HepG2 (cell line): ENCODE data around the gene SERTAD3. TPM values are rescaled to one million over a fixed set of nuclear protein-coding genes. Genes with fewer than 3 reads are reported as not detected.

Experiments
- ELK4 ChIP-seq: sonication (generic); formaldehyde crosslinking; IDR thresholded peaks from 2 replicates; pipeline ENCODE4 v1.9.0; 2021; ENCODE audit warnings: missing genetic modification reagents, borderline replicate concordance
- GFI1 ChIP-seq: sonication (generic); formaldehyde crosslinking; IDR thresholded peaks from 2 replicates; pipeline ENCODE4 v1.5.0; 2020; ENCODE audit warnings: missing genetic modification reagents, mild to moderate bottlenecking, borderline replicate concordance
- GLMP ChIP-seq: sonication (generic); formaldehyde crosslinking; IDR thresholded peaks from 2 replicates; pipeline ENCODE4 v1.9.0; 2021; ENCODE audit warnings: missing genetic modification reagents, mild to moderate bottlenecking, borderline replicate concordance
- JUND ChIP-seq: sonication (generic); formaldehyde crosslinking; IDR thresholded peaks from 2 replicates; pipeline ENCODE4 v1.8.0; 2022; ENCODE audit warnings: mild to moderate bottlenecking, missing genetic modification reagents
- MAF1 ChIP-seq: sonication (generic); formaldehyde crosslinking; IDR thresholded peaks from 2 replicates; pipeline ENCODE4 v1.5.0; 2020; ENCODE audit warnings: missing genetic modification reagents, borderline replicate concordance
- MEF2D ChIP-seq: sonication (generic); formaldehyde crosslinking; IDR thresholded peaks from 2 replicates; pipeline ENCODE4 v1.5.1; 2020; ENCODE audit warnings: mild to moderate bottlenecking, missing genetic modification reagents
- NCOA2 ChIP-seq: sonication (generic); formaldehyde crosslinking; IDR thresholded peaks from 2 replicates; pipeline ENCODE4 v1.8.0; 2022; ENCODE audit warnings: inconsistent platforms
- PITX1 ChIP-seq: sonication (generic); formaldehyde crosslinking; IDR thresholded peaks from 2 replicates; pipeline ENCODE4 v1.5.1; 2020; ENCODE audit warnings: mild to moderate bottlenecking, missing genetic modification reagents
- RARG ChIP-seq: sonication (generic); formaldehyde crosslinking; IDR thresholded peaks from 2 replicates; pipeline ENCODE4 v1.4.0; 2020; ENCODE audit warnings: low read depth, mild to moderate bottlenecking, missing genetic modification reagents
- SRSF9 ChIP-seq: fragments of 200-400 bp; formaldehyde crosslinking; IDR thresholded peaks from 2 replicates; pipeline ENCODE4 v1.6.1; 2018; ENCODE audit warnings: borderline replicate concordance, mild to moderate bottlenecking, low read depth, low read length; ENCODE audit not compliant: insufficient read depth, poor library complexity, severe bottlenecking
- TBP ChIP-seq: sonication (generic); formaldehyde crosslinking; IDR thresholded peaks from 2 replicates; pipeline ENCODE4 v1.5.0; 2020; ENCODE audit warnings: missing genetic modification reagents
- ZFX ChIP-seq: sonication (generic); formaldehyde crosslinking; IDR thresholded peaks from 2 replicates; pipeline ENCODE4 v1.4.0; 2020; ENCODE audit warnings: mild to moderate bottlenecking, low read depth, missing genetic modification reagents, moderate library complexity
- ZFY ChIP-seq: sonication (generic); formaldehyde crosslinking; IDR thresholded peaks from 2 replicates; pipeline ENCODE4 v1.4.0; 2020; ENCODE audit warnings: missing genetic modification reagents
- ZNF292 ChIP-seq: sonication (generic); formaldehyde crosslinking; IDR thresholded peaks from 2 replicates; pipeline ENCODE4 v1.8.1; 2022; ENCODE audit warnings: mild to moderate bottlenecking, low read depth, missing genetic modification reagents, borderline replicate concordance
- ZSCAN9 ChIP-seq: IDR thresholded peaks from 2 replicates; pipeline ENCODE4 v1.6.1; 2016; ENCODE audit warnings: borderline replicate concordance
- polyA plus RNA-seq, 8 experiments: library from polyadenylated mRNA; depleted of rRNA in 3 of 8; stranded (reverse) in 7 of 8; unstranded in 1 of 8; fragments of >200 nt; fragmentation: Illumina TruSeq in 4 of 8; extraction: Trizol in 4 of 8; gene quantifications; 2 replicates each; pipeline versions ENCODE4 v1.2.1 to v1.2.3, GENCODE V29; 2011 to 2016; ENCODE audit warnings: low read depth in 4 of 8, missing spikeins in 1 of 8, mixed read lengths in 1 of 8; ENCODE audit not compliant: insufficient read depth in 1 of 8
- total RNA-seq, 5 experiments: library from RNA; depleted of rRNA; stranded (reverse); fragments of >200 nt; fragmentation: Illumina TruSeq; extraction: Trizol; gene quantifications; 2 replicates each; pipeline ENCODE4 v1.2.3, GENCODE V29; 2016; ENCODE audit warnings: low read depth in 1 of 5
- TF ChIP-seq, protein P1 (sequence below): sonication (generic); formaldehyde crosslinking; conservative IDR thresholded peaks from 2 replicates; pipeline ENCODE4 v1.4.0; 2020; ENCODE audit warnings: missing genetic modification reagents
- TF ChIP-seq, protein P2 (sequence below): sonication (generic); formaldehyde crosslinking; IDR thresholded peaks from 2 replicates; pipeline ENCODE4 v1.4.0; 2020; ENCODE audit warnings: mild to moderate bottlenecking, missing genetic modification reagents

The SERTAD3 gene
- total and polyA plus RNA-seq, 2 of the 13 experiments (the other 11 are each of a cell fraction or from before 2014, with no cell fraction given): 9.6 to 16.9 TPM

- TF ChIP-seq ZNF292 (CRISPR knock-in tag): no peak
- peak; percentile 54; the same call in 1 of the 2 replicates for TF ChIP-seq ZFX (CRISPR knock-in tag)
- TF ChIP-seq RARG (CRISPR knock-in tag): no peak
- TF ChIP-seq ZSCAN9 (CRISPR knock-in tag): 0 out of 2 replicates have a peak, but pooled peaks have one; percentile 29
- no peak for TF ChIP-seq JUND (CRISPR knock-in tag)
- peak; percentile 9; the same call in 1 of the 2 replicates for TF ChIP-seq MEF2D (CRISPR knock-in tag)
- no peak for TF ChIP-seq NCOA2 (CRISPR knock-in tag)
- TF ChIP-seq GLMP (CRISPR knock-in tag): no peak
- no peak for TF ChIP-seq SRSF9
- TF ChIP-seq, protein P1, sequence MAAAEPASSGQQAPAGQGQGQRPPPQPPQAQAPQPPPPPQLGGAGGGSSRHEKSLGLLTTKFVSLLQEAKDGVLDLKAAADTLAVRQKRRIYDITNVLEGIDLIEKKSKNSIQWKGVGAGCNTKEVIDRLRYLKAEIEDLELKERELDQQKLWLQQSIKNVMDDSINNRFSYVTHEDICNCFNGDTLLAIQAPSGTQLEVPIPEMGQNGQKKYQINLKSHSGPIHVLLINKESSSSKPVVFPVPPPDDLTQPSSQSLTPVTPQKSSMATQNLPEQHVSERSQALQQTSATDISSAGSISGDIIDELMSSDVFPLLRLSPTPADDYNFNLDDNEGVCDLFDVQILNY (CRISPR knock-in tag): no peak
- no peak for TF ChIP-seq TBP (CRISPR knock-in tag)
- TF ChIP-seq PITX1 (CRISPR knock-in tag): no peak; the same call in 1 of the 2 replicates
- 0 out of 2 replicates have a peak, but pooled peaks have one; percentile 20 for TF ChIP-seq GFI1
- TF ChIP-seq, protein P2, sequence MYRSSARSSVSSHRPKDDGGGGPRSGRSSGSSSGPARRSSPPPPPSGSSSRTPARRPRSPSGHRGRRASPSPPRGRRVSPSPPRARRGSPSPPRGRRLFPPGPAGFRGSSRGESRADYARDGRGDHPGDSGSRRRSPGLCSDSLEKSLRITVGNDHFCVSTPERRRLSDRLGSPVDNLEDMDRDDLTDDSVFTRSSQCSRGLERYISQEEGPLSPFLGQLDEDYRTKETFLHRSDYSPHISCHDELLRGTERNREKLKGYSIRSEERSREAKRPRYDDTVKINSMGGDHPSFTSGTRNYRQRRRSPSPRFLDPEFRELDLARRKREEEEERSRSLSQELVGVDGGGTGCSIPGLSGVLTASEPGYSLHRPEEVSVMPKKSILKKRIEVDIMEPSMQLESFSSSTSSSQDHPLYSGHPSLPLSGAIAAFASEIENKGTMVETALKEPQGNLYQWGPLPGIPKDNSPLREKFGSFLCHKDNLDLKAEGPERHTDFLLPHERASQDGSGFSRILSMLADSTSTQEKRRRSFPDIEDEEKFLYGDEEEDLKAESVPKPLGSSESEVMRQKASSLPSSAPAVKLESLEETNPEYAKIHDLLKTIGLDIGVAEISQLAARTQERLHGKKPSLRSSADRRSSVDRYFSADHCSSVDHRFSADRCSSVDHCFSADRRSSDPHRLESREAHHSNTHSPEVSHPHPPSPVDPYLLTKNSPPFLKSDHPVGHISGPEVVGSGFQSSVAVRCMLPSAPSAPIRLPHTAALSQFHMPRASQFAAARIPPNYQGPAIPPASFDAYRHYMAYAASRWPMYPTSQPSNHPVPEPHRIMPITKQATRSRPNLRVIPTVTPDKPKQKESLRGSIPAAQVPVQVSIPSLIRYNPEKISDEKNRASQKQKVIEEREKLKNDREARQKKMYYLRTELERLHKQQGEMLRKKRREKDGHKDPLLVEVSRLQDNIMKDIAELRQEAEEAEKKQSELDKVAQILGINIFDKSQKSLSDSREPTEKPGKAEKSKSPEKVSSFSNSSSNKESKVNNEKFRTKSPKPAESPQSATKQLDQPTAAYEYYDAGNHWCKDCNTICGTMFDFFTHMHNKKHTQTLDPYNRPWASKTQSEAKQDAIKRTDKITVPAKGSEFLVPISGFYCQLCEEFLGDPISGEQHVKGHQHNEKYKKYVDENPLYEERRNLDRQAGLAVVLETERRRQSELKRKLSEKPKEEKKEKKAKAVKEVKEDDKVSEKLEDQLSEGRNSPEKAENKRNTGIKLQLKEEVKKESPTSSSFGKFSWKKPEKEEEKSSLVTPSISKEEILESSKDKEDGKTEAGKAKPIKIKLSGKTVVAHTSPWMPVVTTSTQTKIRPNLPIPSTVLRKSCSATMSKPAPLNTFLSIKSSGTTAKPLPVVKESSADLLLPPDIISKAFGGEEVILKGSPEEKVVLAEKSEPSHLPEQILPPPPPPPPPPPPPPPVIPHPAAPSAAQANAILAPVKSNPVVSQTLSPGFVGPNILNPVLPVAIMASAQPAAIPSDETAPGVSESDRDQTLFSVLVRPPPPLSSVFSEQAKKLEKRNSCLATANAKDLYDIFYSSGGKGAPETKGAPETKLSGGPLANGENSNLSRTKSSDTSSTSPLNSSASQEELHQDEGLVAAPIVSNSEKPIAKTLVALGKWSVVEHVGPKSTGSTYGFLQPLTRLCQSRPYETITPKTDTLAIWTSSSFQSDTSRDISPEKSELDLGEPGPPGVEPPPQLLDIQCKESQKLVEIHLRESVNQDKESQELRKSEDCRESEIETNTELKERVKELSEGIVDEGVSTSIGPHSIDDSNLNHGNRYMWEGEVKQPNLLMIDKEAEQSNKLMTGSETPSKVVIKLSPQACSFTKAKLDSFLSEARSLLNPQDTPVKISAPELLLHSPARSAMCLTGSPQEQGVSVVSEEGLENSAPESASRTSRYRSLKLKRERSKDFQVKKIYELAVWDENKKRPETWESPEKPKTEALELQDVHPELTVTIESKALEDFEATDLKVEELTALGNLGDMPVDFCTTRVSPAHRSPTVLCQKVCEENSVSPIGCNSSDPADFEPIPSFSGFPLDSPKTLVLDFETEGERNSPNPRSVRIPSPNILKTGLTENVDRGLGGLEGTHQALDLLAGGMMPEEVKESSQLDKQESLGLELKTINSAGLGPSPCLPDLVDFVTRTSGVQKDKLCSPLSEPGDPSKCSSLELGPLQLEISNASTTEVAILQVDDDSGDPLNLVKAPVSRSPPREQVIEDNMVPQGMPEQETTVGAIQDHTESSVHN (CRISPR knock-in tag): peak; percentile 79; the same call in 1 of the 2 replicates
- TF ChIP-seq ZFY (CRISPR knock-in tag): peak; percentile 40
- no peak for TF ChIP-seq ELK4 (CRISPR knock-in tag)
- TF ChIP-seq MAF1 (CRISPR knock-in tag): no peak
These were observed 18.5 kb downstream of the SERTAD3 start, which contains the start of gene SERTAD1 (continued) for GRCh38 chr19:40425450-40426287.
